ENCODE data around the gene SHISA9. TPM values are rescaled to one million over a fixed set of nuclear protein-coding genes. Genes with fewer than 3 reads are reported as not detected.
A peak's percentile ranks its signal among the peaks of the same experiment; 100 is the strongest.

The SHISA9 gene
- total RNA-seq, 1 donor from 2014 or later: 2.5 TPM

DNA sequence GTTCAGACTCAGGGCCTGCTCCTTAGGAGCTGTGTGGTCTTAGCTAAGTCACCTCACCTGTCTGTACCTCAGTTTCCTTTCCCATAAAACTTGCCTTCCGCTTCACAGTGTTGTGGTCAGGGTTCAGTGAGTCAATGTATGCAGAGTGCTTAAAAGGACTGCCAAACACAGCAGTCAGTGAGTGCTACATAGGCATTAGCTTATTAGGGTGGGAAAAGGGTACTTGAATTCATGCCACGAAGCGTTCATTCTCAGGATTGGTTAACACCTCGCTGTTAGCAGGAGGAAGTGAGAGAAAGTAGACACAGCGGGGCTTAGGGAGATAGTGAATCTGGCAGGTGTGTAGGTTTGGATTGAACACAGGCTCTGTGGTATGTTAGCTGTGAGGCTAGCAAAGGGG lies 155.2 kb downstream of the SHISA9 start:
- H3K4me3 ChIP-seq: no peak overlapping the region
- DNase-seq (ENCODE audit: low spot score): no peak

DNA sequence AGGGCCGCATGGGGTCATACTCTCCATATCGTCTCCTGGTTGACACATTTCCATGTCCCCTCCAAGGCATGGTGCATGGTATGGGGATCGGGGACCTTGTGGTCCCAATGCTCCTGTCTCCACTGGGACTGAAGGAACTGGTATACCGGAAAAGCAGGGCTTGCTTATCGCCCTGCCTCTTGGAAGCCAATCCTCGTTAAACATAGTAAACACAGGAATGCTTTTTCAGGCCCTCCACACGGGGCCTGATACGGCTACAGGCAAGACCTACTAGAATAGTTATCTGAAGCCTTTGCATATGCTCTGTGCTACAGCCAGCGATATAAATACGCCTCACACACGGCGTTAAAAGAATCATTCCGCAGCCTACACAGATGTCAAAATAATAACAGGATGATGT lies 159.5 kb downstream of the SHISA9 start:
- H3K9ac ChIP-seq: no peak overlapping the region

More for the DNA sequence above, 155.2 kb downstream of the SHISA9 start:
- TF ChIP-seq EZH2 (IDR thresholded peaks at IDR 0.05) (no peak), EZH2phosphoT487 (IDR thresholded peaks at IDR 0.05) (no peak)
- TF ChIP-seq, protein P1, sequence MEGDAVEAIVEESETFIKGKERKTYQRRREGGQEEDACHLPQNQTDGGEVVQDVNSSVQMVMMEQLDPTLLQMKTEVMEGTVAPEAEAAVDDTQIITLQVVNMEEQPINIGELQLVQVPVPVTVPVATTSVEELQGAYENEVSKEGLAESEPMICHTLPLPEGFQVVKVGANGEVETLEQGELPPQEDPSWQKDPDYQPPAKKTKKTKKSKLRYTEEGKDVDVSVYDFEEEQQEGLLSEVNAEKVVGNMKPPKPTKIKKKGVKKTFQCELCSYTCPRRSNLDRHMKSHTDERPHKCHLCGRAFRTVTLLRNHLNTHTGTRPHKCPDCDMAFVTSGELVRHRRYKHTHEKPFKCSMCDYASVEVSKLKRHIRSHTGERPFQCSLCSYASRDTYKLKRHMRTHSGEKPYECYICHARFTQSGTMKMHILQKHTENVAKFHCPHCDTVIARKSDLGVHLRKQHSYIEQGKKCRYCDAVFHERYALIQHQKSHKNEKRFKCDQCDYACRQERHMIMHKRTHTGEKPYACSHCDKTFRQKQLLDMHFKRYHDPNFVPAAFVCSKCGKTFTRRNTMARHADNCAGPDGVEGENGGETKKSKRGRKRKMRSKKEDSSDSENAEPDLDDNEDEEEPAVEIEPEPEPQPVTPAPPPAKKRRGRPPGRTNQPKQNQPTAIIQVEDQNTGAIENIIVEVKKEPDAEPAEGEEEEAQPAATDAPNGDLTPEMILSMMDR (IDR thresholded peaks at IDR 0.05): no peak
- H4K20me1 ChIP-seq (ENCODE audit: low read depth): no peaks in the 10 kb centered on the region
- H3K36me3 Mint-ChIP-seq: peaks cover 1% of the 10 kb centered on the region
- H3K27me3 Mint-ChIP-seq (ENCODE audit: insufficient read depth, low read depth): peaks cover 3% of the 10 kb centered on the region
- H3K9me3 ChIP-seq (ENCODE audit: low read depth): no peaks in the 10 kb centered on the region
- peaks cover 2% of the 10 kb centered on the region for H3K4me1 ChIP-seq
- no peak overlapping the region for H3K9ac ChIP-seq
- no peak overlapping the region for H3K4me3 Mint-ChIP-seq
- H2AFZ ChIP-seq (replicated peaks): no peak overlapping the region
- H3K4me1 Mint-ChIP-seq: peaks cover 13% of the 10 kb centered on the region
- no peak overlapping the region for H3K4me2 ChIP-seq
- H3F3A ChIP-seq (ENCODE audit: low read depth): peaks cover 5% of the 10 kb centered on the region
- H3K27ac Mint-ChIP-seq: no peak overlapping the region
- H3K27ac ChIP-seq: no peak overlapping the region
- no peaks in the 10 kb centered on the region for H3K27me3 ChIP-seq
- H3K79me2 ChIP-seq (ENCODE audit: low read depth): no peaks in the 10 kb centered on the region
- no peaks in the 10 kb centered on the region for H3K9me3 Mint-ChIP-seq
- no peaks in the 10 kb centered on the region for H3K36me3 ChIP-seq

DNA sequence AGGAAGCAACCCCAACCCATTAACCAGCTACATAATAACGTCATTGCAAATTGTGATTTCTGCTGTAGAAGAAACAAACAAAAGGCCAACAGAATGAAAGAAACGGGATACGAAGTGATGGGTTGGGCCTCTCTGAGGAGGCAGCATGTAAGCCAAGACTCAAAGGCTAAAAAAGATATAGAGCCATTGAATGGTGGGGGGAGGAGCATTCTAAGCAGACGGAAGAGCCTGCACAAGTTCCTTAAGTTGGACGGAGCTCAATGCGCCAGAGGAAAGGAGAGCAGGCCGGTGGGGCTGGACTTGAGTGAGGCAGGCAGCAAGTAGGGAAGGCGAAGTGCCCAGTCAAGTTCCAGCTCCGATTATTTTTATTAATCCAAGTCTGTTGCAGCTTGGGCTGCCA lies 160.3 kb downstream of the SHISA9 start:
- peak; percentile 31 for DNase-seq (ENCODE audit: low spot score)
- H3K27me3 ChIP-seq: no peaks in the 10 kb centered on the region
- no peaks in the 10 kb centered on the region for H3K79me2 ChIP-seq (ENCODE audit: low read depth)
- Mint-ChIP-seq H3K27ac (no peak overlapping the region), H3K4me3 (no peak overlapping the region), H3K9me3 (no peaks in the 10 kb centered on the region), H3K27me3 (ENCODE audit: insufficient read depth, low read depth) (no peaks in the 10 kb centered on the region), H3K4me1 (peaks cover 6% of the 10 kb centered on the region), H3K36me3 (peaks cover 1% of the 10 kb centered on the region)
- H3K4me2 ChIP-seq: peak overlapping the region; percentile 42
- H3K27ac ChIP-seq: no peak overlapping the region
- peaks cover 9% of the 10 kb centered on the region for H3F3A ChIP-seq (ENCODE audit: low read depth)
- H3K36me3 ChIP-seq: no peaks in the 10 kb centered on the region
- H3K4me1 ChIP-seq: peaks cover 9% of the 10 kb centered on the region
- no peak overlapping the region for H3K9ac ChIP-seq
- H2AFZ ChIP-seq (replicated peaks): peak overlapping the region; percentile 65
- no peaks in the 10 kb centered on the region for H4K20me1 ChIP-seq (ENCODE audit: low read depth)
- H3K9me3 ChIP-seq (ENCODE audit: low read depth): no peaks in the 10 kb centered on the region
- no peak overlapping the region for H3K4me3 ChIP-seq
- no peak for TF ChIP-seq EZH2 (IDR thresholded peaks at IDR 0.05)
- TF ChIP-seq, protein P1 (IDR thresholded peaks at IDR 0.05): no peak
- TF ChIP-seq EZH2phosphoT487 (IDR thresholded peaks at IDR 0.05): no peak

More for the DNA sequence above, 159.5 kb downstream of the SHISA9 start:
- Histone ChIP-seq H3K4me1 (peaks cover 9% of the 10 kb centered on the region), H3K4me3 (no peak overlapping the region), H2AFZ (replicated peaks) (no peak overlapping the region), H4K20me1 (ENCODE audit: low read depth) (no peaks in the 10 kb centered on the region), H3F3A (ENCODE audit: low read depth) (peaks cover 9% of the 10 kb centered on the region), H3K36me3 (no peaks in the 10 kb centered on the region), H3K9me3 (ENCODE audit: low read depth) (no peaks in the 10 kb centered on the region), H3K27me3 (no peaks in the 10 kb centered on the region), H3K79me2 (ENCODE audit: low read depth) (no peaks in the 10 kb centered on the region), H3K27ac (no peak overlapping the region), H3K4me2 (no peak overlapping the region)
- H3K4me1 Mint-ChIP-seq: peaks cover 12% of the 10 kb centered on the region
- H3K27me3 Mint-ChIP-seq (ENCODE audit: insufficient read depth, low read depth): no peaks in the 10 kb centered on the region
- H3K4me3 Mint-ChIP-seq: no peak overlapping the region
- peaks cover 1% of the 10 kb centered on the region for H3K36me3 Mint-ChIP-seq
- TF ChIP-seq, protein P1 (IDR thresholded peaks at IDR 0.05): no peak
- no peak for TF ChIP-seq EZH2 (IDR thresholded peaks at IDR 0.05)
- TF ChIP-seq EZH2phosphoT487 (IDR thresholded peaks at IDR 0.05): no peak
- H3K27ac Mint-ChIP-seq: no peak overlapping the region
- no peaks in the 10 kb centered on the region for H3K9me3 Mint-ChIP-seq
- DNase-seq (ENCODE audit: low spot score): no peak

Data from neural progenitor cell (in vitro differentiated cells).